ENCODE data around the gene FBXO34. TPM values are rescaled to one million over a fixed set of nuclear protein-coding genes. Genes with fewer than 3 reads are reported as not detected.
A peak's percentile ranks its signal among the peaks of the same experiment; 100 is the strongest.

Gene FBXO34
- total RNA-seq, 1 experiment from 2014 or later = 18.8 TPM

DNA sequence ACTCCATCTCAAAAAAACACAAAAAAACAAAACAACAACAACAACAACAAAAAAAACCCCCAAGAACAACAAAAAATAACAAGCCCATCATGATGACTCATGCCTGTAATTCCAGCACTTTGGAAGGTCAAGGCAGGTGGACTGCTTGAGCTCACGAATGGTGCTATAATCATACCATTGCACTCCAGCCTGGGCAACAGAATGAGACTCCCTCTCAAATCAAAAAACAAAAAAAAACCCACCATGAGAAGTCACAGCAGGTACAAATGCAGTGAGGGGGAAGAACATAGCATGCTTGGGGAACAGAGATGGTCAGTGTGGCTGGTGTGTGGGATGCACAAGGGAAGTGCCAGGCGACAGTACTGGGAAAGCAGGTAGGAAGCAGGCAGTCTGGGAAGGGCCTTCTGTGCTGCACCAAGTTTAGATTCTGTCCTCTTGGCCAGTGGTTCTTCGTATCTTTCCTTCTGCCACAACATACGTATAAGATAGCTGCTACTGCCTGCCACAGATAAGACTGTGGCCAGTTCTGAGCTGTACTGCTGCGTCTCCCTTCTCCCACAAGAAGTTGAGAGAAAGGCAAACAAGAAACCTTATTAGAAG, 112.4 kb downstream of the FBXO34 start:
- CTCF ChIA-PET = no interaction called here
- ATAC-seq (peak; percentile 38; the same call in 1 of the 2 replicates), DNase-seq (ENCODE audit: low read depth, low spot score) (no peak)
- no peak for TF ChIP-seq TCF7L2 (IDR thresholded peaks at IDR 0.05; ENCODE audit: low read depth, low read length)
- TF ChIP-seq POLR2AphosphoS5 (IDR thresholded peaks at IDR 0.05; ENCODE audit: low read depth, low read length) = no peak
- TF ChIP-seq, protein P1, sequence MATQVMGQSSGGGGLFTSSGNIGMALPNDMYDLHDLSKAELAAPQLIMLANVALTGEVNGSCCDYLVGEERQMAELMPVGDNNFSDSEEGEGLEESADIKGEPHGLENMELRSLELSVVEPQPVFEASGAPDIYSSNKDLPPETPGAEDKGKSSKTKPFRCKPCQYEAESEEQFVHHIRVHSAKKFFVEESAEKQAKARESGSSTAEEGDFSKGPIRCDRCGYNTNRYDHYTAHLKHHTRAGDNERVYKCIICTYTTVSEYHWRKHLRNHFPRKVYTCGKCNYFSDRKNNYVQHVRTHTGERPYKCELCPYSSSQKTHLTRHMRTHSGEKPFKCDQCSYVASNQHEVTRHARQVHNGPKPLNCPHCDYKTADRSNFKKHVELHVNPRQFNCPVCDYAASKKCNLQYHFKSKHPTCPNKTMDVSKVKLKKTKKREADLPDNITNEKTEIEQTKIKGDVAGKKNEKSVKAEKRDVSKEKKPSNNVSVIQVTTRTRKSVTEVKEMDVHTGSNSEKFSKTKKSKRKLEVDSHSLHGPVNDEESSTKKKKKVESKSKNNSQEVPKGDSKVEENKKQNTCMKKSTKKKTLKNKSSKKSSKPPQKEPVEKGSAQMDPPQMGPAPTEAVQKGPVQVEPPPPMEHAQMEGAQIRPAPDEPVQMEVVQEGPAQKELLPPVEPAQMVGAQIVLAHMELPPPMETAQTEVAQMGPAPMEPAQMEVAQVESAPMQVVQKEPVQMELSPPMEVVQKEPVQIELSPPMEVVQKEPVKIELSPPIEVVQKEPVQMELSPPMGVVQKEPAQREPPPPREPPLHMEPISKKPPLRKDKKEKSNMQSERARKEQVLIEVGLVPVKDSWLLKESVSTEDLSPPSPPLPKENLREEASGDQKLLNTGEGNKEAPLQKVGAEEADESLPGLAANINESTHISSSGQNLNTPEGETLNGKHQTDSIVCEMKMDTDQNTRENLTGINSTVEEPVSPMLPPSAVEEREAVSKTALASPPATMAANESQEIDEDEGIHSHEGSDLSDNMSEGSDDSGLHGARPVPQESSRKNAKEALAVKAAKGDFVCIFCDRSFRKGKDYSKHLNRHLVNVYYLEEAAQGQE (IDR thresholded peaks at IDR 0.05; ENCODE audit: insufficient read depth in 1 of 2, low read depth in 2 of 2, low read length in 1 of 2) = no peak
- TF ChIP-seq, protein P2, sequence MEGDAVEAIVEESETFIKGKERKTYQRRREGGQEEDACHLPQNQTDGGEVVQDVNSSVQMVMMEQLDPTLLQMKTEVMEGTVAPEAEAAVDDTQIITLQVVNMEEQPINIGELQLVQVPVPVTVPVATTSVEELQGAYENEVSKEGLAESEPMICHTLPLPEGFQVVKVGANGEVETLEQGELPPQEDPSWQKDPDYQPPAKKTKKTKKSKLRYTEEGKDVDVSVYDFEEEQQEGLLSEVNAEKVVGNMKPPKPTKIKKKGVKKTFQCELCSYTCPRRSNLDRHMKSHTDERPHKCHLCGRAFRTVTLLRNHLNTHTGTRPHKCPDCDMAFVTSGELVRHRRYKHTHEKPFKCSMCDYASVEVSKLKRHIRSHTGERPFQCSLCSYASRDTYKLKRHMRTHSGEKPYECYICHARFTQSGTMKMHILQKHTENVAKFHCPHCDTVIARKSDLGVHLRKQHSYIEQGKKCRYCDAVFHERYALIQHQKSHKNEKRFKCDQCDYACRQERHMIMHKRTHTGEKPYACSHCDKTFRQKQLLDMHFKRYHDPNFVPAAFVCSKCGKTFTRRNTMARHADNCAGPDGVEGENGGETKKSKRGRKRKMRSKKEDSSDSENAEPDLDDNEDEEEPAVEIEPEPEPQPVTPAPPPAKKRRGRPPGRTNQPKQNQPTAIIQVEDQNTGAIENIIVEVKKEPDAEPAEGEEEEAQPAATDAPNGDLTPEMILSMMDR (IDR thresholded peaks at IDR 0.05) = no peak
- TF ChIP-seq SIN3A (IDR thresholded peaks at IDR 0.05; ENCODE audit: borderline replicate concordance, insufficient read depth, low read depth, low read length) = no peak
- H3K4me3 ChIP-seq (ENCODE audit: low read depth in 2 of 2, low read length in 2 of 2) = no peak overlapping the region
- peaks cover 4% of the 10 kb centered on the region for H3K36me3 ChIP-seq (ENCODE audit: control insufficient read depth, insufficient read depth, low read length)
- POLR2A ChIA-PET = interaction anchor here (0.9 kb wide), 1 partner anchor 9 kb away, joined by 3 read pairs; no protein-coding TSS in a partner anchor
- no peaks in the 10 kb centered on the region; the same call in 1 of the 2 replicates for H3K4me1 ChIP-seq (ENCODE audit: control insufficient read depth, insufficient read depth, low read length)
- no TSS peak for BruUV-seq (replicated peaks)
- no peaks in the 10 kb centered on the region for H3K27me3 ChIP-seq (ENCODE audit: control insufficient read depth, insufficient read depth, low read length)
- in situ Hi-C loops (cut with HindIII; ENCODE audit: low pct_unique_long_range_greater_than_20kb, low sequenced_read_pairs) (no loop called here), intact Hi-C loops (cut with micrococcal nuclease; ENCODE audit: unreplicated experiment) (no loop called here)
- no peaks in the 10 kb centered on the region for H3K9me3 ChIP-seq (ENCODE audit: control insufficient read depth, insufficient read depth, low read depth, low read length)
- no peak overlapping the region for H3K27ac ChIP-seq (ENCODE audit: low read length)

DNA sequence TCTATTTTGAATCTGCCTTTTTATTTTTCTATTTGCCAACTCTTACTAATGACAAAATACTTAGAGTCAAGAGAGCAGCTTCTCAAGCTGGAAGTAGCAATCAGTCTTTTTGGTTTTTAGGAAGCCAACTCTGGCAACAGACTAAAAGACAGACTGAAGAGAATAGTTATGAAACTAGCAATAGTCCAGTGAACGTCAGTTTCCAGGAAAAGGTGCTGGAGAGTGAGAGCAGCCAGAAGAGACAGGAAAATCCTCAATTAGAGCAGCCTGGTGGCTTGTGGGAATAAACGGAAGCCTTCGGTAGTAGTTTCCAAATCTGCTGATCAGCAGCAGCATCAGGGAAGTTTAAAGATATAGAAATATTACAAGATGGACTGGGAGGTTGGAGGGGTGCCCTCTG, 113.3 kb downstream of the FBXO34 start:
- in situ Hi-C loops (cut with HindIII; ENCODE audit: low pct_unique_long_range_greater_than_20kb, low sequenced_read_pairs) = no loop called here
- CTCF ChIA-PET = no interaction called here
- no TSS peak for BruUV-seq (replicated peaks)

More for the DNA sequence above, 113.3 kb downstream of the FBXO34 start:
- POLR2A ChIA-PET = no interaction called here
- H3K27me3 ChIP-seq (ENCODE audit: control insufficient read depth, insufficient read depth, low read length) = no peaks in the 10 kb centered on the region
- H3K4me1 ChIP-seq (ENCODE audit: control insufficient read depth, insufficient read depth, low read length) = no peaks in the 10 kb centered on the region; the same call in 1 of the 2 replicates
- no peak overlapping the region for H3K27ac ChIP-seq (ENCODE audit: low read length)
- TF ChIP-seq SIN3A (IDR thresholded peaks at IDR 0.05; ENCODE audit: borderline replicate concordance, insufficient read depth, low read depth, low read length) (no peak), TCF7L2 (IDR thresholded peaks at IDR 0.05; ENCODE audit: low read depth, low read length) (no peak), POLR2AphosphoS5 (IDR thresholded peaks at IDR 0.05; ENCODE audit: low read depth, low read length) (no peak)
- TF ChIP-seq, protein P2 (IDR thresholded peaks at IDR 0.05) = no peak
- TF ChIP-seq, protein P1 (IDR thresholded peaks at IDR 0.05; ENCODE audit: insufficient read depth in 1 of 2, low read depth in 2 of 2, low read length in 1 of 2) = no peak
- peaks cover 4% of the 10 kb centered on the region for H3K36me3 ChIP-seq (ENCODE audit: control insufficient read depth, insufficient read depth, low read length)
- intact Hi-C loops (cut with micrococcal nuclease; ENCODE audit: unreplicated experiment) = no loop called here
- DNase-seq (ENCODE audit: low read depth, low spot score) = no peak
- H3K9me3 ChIP-seq (ENCODE audit: control insufficient read depth, insufficient read depth, low read depth, low read length) = no peaks in the 10 kb centered on the region
- ATAC-seq = no peak
- H3K4me3 ChIP-seq (ENCODE audit: low read depth in 2 of 2, low read length in 2 of 2) = no peak overlapping the region

Measured in Panc1 (cell line).